ENCODE results near the gene TNN.
"Not testable (repeated sequence)": the region's sequence is repeated elsewhere in the genome, so short reads cannot be mapped to it uniquely, and the experiment has no call there.

The TNN gene

DNA sequence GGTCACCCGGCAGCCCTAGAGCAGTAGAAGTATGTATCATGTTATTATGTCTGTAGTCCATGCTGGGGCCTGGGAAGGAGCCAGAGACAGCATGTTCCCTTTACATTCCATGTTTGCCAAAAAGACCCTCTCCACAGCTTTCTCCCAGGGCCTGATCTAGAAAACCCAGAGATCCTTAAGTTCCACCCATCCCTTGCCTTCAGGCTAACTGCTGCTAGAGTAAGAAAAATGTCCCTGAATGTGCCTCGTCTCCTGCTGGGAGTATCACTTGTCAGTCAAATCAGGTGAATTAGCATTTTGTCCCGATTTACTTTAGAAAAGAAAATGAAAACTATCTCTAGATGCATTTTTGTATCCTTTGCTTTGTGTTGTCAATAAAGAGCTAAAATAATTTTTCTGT lies 31.2 kb upstream of the TNN start:
- Histone ChIP-seq H3K27me3 (ENCODE audit: control insufficient read depth in 5 of 5, insufficient read depth in 4 of 5, low read length in 5 of 5) (no peaks in the 10 kb centered on the region), H3K36me3 (ENCODE audit: control insufficient read depth in 5 of 5, insufficient read depth in 5 of 5, low read length in 5 of 5) (no peaks in the 10 kb centered on the region), H3K4me1 (ENCODE audit: control insufficient read depth in 5 of 5, insufficient read depth in 5 of 5, low read length in 5 of 5) (peaks cover 0 to 6% (median 4%) of the 10 kb centered on the region in 5 donors), H3K9me3 (ENCODE audit: control insufficient read depth in 5 of 5, low read length in 5 of 5) (no peaks in the 10 kb centered on the region), H3K9ac (ENCODE audit: low read length in 5 of 5) (no peak overlapping the region), H3K4me3 (ENCODE audit: low read depth in 1 of 5, low read length in 5 of 5) (no peak overlapping the region), H3K27ac (ENCODE audit: low read depth, low read length) (no peak overlapping the region)

GRCh38 chr1:175037416-175037815 lies 30.2 kb upstream of the TNN start:
- Histone ChIP-seq H3K36me3 (ENCODE audit: control insufficient read depth in 5 of 5, insufficient read depth in 5 of 5, low read length in 5 of 5) (no peaks in the 10 kb centered on the region), H3K27me3 (ENCODE audit: control insufficient read depth in 5 of 5, insufficient read depth in 4 of 5, low read length in 5 of 5) (no peaks in the 10 kb centered on the region), H3K4me1 (ENCODE audit: control insufficient read depth in 5 of 5, insufficient read depth in 5 of 5, low read length in 5 of 5) (no peaks in the 10 kb centered on the region), H3K9me3 (ENCODE audit: control insufficient read depth in 5 of 5, low read length in 5 of 5) (no peaks in the 10 kb centered on the region), H3K4me3 (ENCODE audit: low read depth in 1 of 5, low read length in 5 of 5) (no peak overlapping the region), H3K9ac (ENCODE audit: low read length in 5 of 5) (no peak overlapping the region), H3K27ac (ENCODE audit: low read depth, low read length) (no peak overlapping the region)

DNA sequence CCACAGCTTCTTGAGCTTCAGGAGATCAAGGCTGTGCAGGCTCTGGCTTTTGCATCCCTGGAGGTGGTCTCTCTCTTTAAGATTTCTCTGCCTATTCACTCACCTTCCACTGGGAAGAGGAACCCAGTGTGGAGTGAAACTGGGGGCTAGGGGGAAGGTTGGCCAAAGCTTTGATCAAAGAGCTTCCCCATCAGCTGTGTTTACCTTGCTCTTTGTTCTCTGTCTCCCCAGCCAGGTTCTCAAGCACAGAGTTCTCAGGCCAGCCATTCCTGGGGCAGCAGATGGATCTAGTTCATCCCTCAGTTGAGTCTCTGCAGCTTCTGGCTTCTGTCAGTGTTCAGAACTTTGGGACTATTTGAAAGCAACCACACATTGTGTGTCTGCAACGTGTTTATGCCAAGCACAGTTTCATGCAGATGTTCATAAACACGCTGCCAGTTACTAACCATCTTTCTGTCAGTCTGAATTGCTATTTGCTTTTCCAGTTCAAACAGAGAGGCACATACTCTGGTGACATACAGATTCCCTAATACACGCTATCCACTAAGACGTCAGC lies 27.2 kb upstream of the TNN start:
- Histone ChIP-seq H3K36me3 (ENCODE audit: control insufficient read depth in 5 of 5, insufficient read depth in 5 of 5, low read length in 5 of 5) (no peaks in the 10 kb centered on the region), H3K4me3 (ENCODE audit: low read depth in 1 of 5, low read length in 5 of 5) (no peak overlapping the region), H3K27me3 (ENCODE audit: control insufficient read depth in 5 of 5, insufficient read depth in 4 of 5, low read length in 5 of 5) (no peaks in the 10 kb centered on the region), H3K27ac (ENCODE audit: low read depth, low read length) (no peak overlapping the region), H3K9ac (ENCODE audit: low read length in 5 of 5) (no peak overlapping the region), H3K9me3 (ENCODE audit: control insufficient read depth in 5 of 5, low read length in 5 of 5) (no peaks in the 10 kb centered on the region), H3K4me1 (ENCODE audit: control insufficient read depth in 5 of 5, insufficient read depth in 5 of 5, low read length in 5 of 5) (no peaks in the 10 kb centered on the region)

- no peak overlapping the region for H3K27ac ChIP-seq (ENCODE audit: low read depth, low read length)
- H3K27me3 ChIP-seq (ENCODE audit: control insufficient read depth in 5 of 5, insufficient read depth in 4 of 5, low read length in 5 of 5), result no peaks in the 10 kb centered on the region
- no peaks in the 10 kb centered on the region for H3K36me3 ChIP-seq (ENCODE audit: control insufficient read depth in 5 of 5, insufficient read depth in 5 of 5, low read length in 5 of 5)
- no peak overlapping the region for H3K9ac ChIP-seq (ENCODE audit: low read length in 5 of 5)
- no peaks in the 10 kb centered on the region for H3K4me1 ChIP-seq (ENCODE audit: control insufficient read depth in 5 of 5, insufficient read depth in 5 of 5, low read length in 5 of 5)
- H3K4me3 ChIP-seq (ENCODE audit: low read depth in 1 of 5, low read length in 5 of 5), result no peak overlapping the region
- H3K9me3 ChIP-seq (ENCODE audit: control insufficient read depth in 5 of 5, low read length in 5 of 5), result no peaks in the 10 kb centered on the region
Measured at GRCh38 chr1:175042650-175043049, 25.0 kb upstream of the TNN start.

DNA sequence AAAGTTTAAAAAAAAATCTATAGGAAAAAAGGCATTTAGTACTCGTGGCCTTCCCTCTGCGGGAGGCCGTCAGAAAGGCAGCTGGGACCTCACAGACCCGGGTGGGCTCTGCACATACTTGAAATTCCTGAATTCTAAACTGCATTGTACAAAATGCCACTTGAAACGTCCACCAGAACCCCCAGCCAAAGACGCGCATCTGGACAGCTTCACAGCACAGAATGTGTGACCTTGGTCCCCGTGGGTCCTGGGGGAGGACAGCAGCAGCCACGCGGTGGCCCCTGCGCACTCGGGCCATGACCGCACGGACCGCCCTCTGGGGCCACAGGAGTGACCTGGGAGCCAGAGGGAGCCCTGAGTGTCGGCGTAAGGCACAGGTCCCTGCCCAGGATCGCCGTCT lies 23.8 kb upstream of the TNN start:
- no peak overlapping the region for H3K27ac ChIP-seq (ENCODE audit: low read depth, low read length)
- H3K36me3 ChIP-seq (ENCODE audit: control insufficient read depth in 5 of 5, insufficient read depth in 5 of 5, low read length in 5 of 5), result no peaks in the 10 kb centered on the region
- no peaks in the 10 kb centered on the region for H3K9me3 ChIP-seq (ENCODE audit: control insufficient read depth in 5 of 5, low read length in 5 of 5)
- no peaks in the 10 kb centered on the region for H3K4me1 ChIP-seq (ENCODE audit: control insufficient read depth in 5 of 5, insufficient read depth in 5 of 5, low read length in 5 of 5)
- H3K4me3 ChIP-seq (ENCODE audit: low read depth in 1 of 5, low read length in 5 of 5), result no peak overlapping the region
- no peaks in the 10 kb centered on the region for H3K27me3 ChIP-seq (ENCODE audit: control insufficient read depth in 5 of 5, insufficient read depth in 4 of 5, low read length in 5 of 5)
- H3K9ac ChIP-seq (ENCODE audit: low read length in 5 of 5), result no peak overlapping the region

- H3K9ac ChIP-seq (ENCODE audit: low read length in 5 of 5), result not testable (repeated sequence)
Measured at GRCh38 chr1:175044591-175044990, 23.0 kb upstream of the TNN start.

GRCh38 chr1:175045097-175045496 lies 22.5 kb upstream of the TNN start:
- Histone ChIP-seq H3K27me3 (ENCODE audit: control insufficient read depth in 5 of 5, insufficient read depth in 4 of 5, low read length in 5 of 5) (no peaks in the 10 kb centered on the region), H3K27ac (ENCODE audit: low read depth, low read length) (no peak overlapping the region), H3K9ac (ENCODE audit: low read length in 5 of 5) (no peak overlapping the region), H3K4me3 (ENCODE audit: low read depth in 1 of 5, low read length in 5 of 5) (no peak overlapping the region), H3K4me1 (ENCODE audit: control insufficient read depth in 5 of 5, insufficient read depth in 5 of 5, low read length in 5 of 5) (no peaks in the 10 kb centered on the region), H3K9me3 (ENCODE audit: control insufficient read depth in 5 of 5, low read length in 5 of 5) (no peaks in the 10 kb centered on the region), H3K36me3 (ENCODE audit: control insufficient read depth in 5 of 5, insufficient read depth in 5 of 5, low read length in 5 of 5) (no peaks in the 10 kb centered on the region)

More at GRCh38 chr1:175044591-175044990, 23.0 kb upstream of the TNN start:
- not testable (repeated sequence) for H3K36me3 ChIP-seq (ENCODE audit: control insufficient read depth in 5 of 5, insufficient read depth in 5 of 5, low read length in 5 of 5); H3K27me3 ChIP-seq (ENCODE audit: control insufficient read depth in 5 of 5, insufficient read depth in 4 of 5, low read length in 5 of 5); H3K4me3 ChIP-seq (ENCODE audit: low read depth in 1 of 5, low read length in 5 of 5); H3K9me3 ChIP-seq (ENCODE audit: control insufficient read depth in 5 of 5, low read length in 5 of 5); H3K27ac ChIP-seq (ENCODE audit: low read depth, low read length); H3K4me1 ChIP-seq (ENCODE audit: control insufficient read depth in 5 of 5, insufficient read depth in 5 of 5, low read length in 5 of 5)

- Histone ChIP-seq H3K9me3 (ENCODE audit: control insufficient read depth in 5 of 5, low read length in 5 of 5) (no peaks in the 10 kb centered on the region), H3K27ac (ENCODE audit: low read depth, low read length) (no peak overlapping the region), H3K9ac (ENCODE audit: low read length in 5 of 5) (no peak overlapping the region), H3K36me3 (ENCODE audit: control insufficient read depth in 5 of 5, insufficient read depth in 5 of 5, low read length in 5 of 5) (no peaks in the 10 kb centered on the region), H3K4me3 (ENCODE audit: low read depth in 1 of 5, low read length in 5 of 5) (no peak overlapping the region), H3K27me3 (ENCODE audit: control insufficient read depth in 5 of 5, insufficient read depth in 4 of 5, low read length in 5 of 5) (no peaks in the 10 kb centered on the region), H3K4me1 (ENCODE audit: control insufficient read depth in 5 of 5, insufficient read depth in 5 of 5, low read length in 5 of 5) (no peaks in the 10 kb centered on the region)
Measured at GRCh38 chr1:175045519-175045918, 22.1 kb upstream of the TNN start.

- no peaks in the 10 kb centered on the region for H3K4me1 ChIP-seq (ENCODE audit: control insufficient read depth in 5 of 5, insufficient read depth in 5 of 5, low read length in 5 of 5)
- no peak overlapping the region for H3K4me3 ChIP-seq (ENCODE audit: low read depth in 1 of 5, low read length in 5 of 5)
- H3K9me3 ChIP-seq (ENCODE audit: control insufficient read depth in 5 of 5, low read length in 5 of 5), result no peaks in the 10 kb centered on the region
- no peak overlapping the region for H3K27ac ChIP-seq (ENCODE audit: low read depth, low read length)
- no peak overlapping the region for H3K9ac ChIP-seq (ENCODE audit: low read length in 5 of 5)
- H3K27me3 ChIP-seq (ENCODE audit: control insufficient read depth in 5 of 5, insufficient read depth in 4 of 5, low read length in 5 of 5), result no peaks in the 10 kb centered on the region
- H3K36me3 ChIP-seq (ENCODE audit: control insufficient read depth in 5 of 5, insufficient read depth in 5 of 5, low read length in 5 of 5), result no peaks in the 10 kb centered on the region
Measured at GRCh38 chr1:175050992-175051391, 16.6 kb upstream of the TNN start.

- H3K36me3 ChIP-seq (ENCODE audit: control insufficient read depth in 5 of 5, insufficient read depth in 5 of 5, low read length in 5 of 5), result no peaks in the 10 kb centered on the region
- no peaks in the 10 kb centered on the region for H3K27me3 ChIP-seq (ENCODE audit: control insufficient read depth in 5 of 5, insufficient read depth in 4 of 5, low read length in 5 of 5)
- no peaks in the 10 kb centered on the region for H3K4me1 ChIP-seq (ENCODE audit: control insufficient read depth in 5 of 5, insufficient read depth in 5 of 5, low read length in 5 of 5)
- H3K9me3 ChIP-seq (ENCODE audit: control insufficient read depth in 5 of 5, low read length in 5 of 5), result no peaks in the 10 kb centered on the region
- no peak overlapping the region for H3K9ac ChIP-seq (ENCODE audit: low read length in 5 of 5)
- H3K27ac ChIP-seq (ENCODE audit: low read depth, low read length), result no peak overlapping the region
- H3K4me3 ChIP-seq (ENCODE audit: low read depth in 1 of 5, low read length in 5 of 5), result no peak overlapping the region
Measured at GRCh38 chr1:175054736-175055135, 12.9 kb upstream of the TNN start.

- no peak overlapping the region for H3K27ac ChIP-seq (ENCODE audit: low read depth, low read length)
- H3K9ac ChIP-seq (ENCODE audit: low read length in 5 of 5), result no peak overlapping the region
- no peaks in the 10 kb centered on the region for H3K27me3 ChIP-seq (ENCODE audit: control insufficient read depth in 5 of 5, insufficient read depth in 4 of 5, low read length in 5 of 5)
- no peaks in the 10 kb centered on the region for H3K36me3 ChIP-seq (ENCODE audit: control insufficient read depth in 5 of 5, insufficient read depth in 5 of 5, low read length in 5 of 5)
- peaks cover 0 to 6% (median 3%) of the 10 kb centered on the region in 5 donors for H3K4me1 ChIP-seq (ENCODE audit: control insufficient read depth in 5 of 5, insufficient read depth in 5 of 5, low read length in 5 of 5)
- H3K9me3 ChIP-seq (ENCODE audit: control insufficient read depth in 5 of 5, low read length in 5 of 5), result no peaks in the 10 kb centered on the region
- H3K4me3 ChIP-seq (ENCODE audit: low read depth in 1 of 5, low read length in 5 of 5), result no peak overlapping the region
Measured at GRCh38 chr1:175062339-175062738, 5.3 kb upstream of the TNN start.

Data from subcutaneous abdominal adipose tissue (tissue), 5 donors.